Parathyroid adenoma (tissue), 2 donors: ENCODE data around the gene ISOC2.

Experiments used
- H2AFZ ChIP-seq: fragments of 300-600 bp; sonication (generic); one replicate; pipeline ENCODE4 v1.7.0; 2017; ENCODE audit warnings: antibody characterized with exemption, mild to moderate bottlenecking
- H3K27ac ChIP-seq: fragments of 300-600 bp; sonication (generic); one replicate; pipeline ENCODE4 v1.7.0; 2017
- H3K27me3 ChIP-seq: fragments of 300-600 bp; sonication (generic); one replicate; pipeline ENCODE4 v1.7.0; 2017; ENCODE audit warnings: low read length; ENCODE audit not compliant: control insufficient read depth, insufficient read depth
- H3K36me3 ChIP-seq: fragments of 300-600 bp; sonication (generic); one replicate; pipeline ENCODE4 v1.7.0; 2017; ENCODE audit warnings: low read length; ENCODE audit not compliant: control insufficient read depth, insufficient read depth
- H3K4me1 ChIP-seq: fragments of 300-600 bp; sonication (generic); one replicate; pipeline ENCODE4 v1.7.0; 2017; ENCODE audit warnings: control low read depth
- H3K4me2 ChIP-seq: fragments of 300-600 bp; sonication (generic); one replicate; pipeline ENCODE4 v1.7.0; 2017; ENCODE audit warnings: low read length
- H3K4me3 ChIP-seq: fragments of 300-600 bp; sonication (generic); one replicate; pipeline ENCODE4 v1.7.0; 2017; ENCODE audit warnings: low read depth, low read length
- H3K79me2 ChIP-seq: fragments of 300-600 bp; sonication (generic); one replicate; pipeline ENCODE4 v1.7.0; 2017; ENCODE audit warnings: control low read depth
- H3K9ac ChIP-seq: fragments of 300-600 bp; sonication (generic); one replicate; pipeline ENCODE4 v1.7.0; 2017; ENCODE audit warnings: mild to moderate bottlenecking
- H3K9me3 ChIP-seq: fragments of 300-600 bp; sonication (generic); one replicate; pipeline ENCODE4 v1.7.0; 2017; ENCODE audit warnings: low read length; ENCODE audit not compliant: control insufficient read depth
- CTCF ChIP-seq: fragments of 300-600 bp; sonication (generic); IDR thresholded peaks from one replicate; pipeline ENCODE4 v1.7.0; 2017; ENCODE audit warnings: antibody characterized with exemption, mild to moderate bottlenecking
- donor health status: primary hyperparathyroidism.

ISOC2 gene

GRCh38 chr19:55465460-55466240, 4.2 kb upstream of the ISOC2 start:
- no peak for TF ChIP-seq CTCF
- no peak overlapping the region for H3K4me3 ChIP-seq
- H3K79me2 ChIP-seq, result no peaks in the 10 kb centered on the region
- H3K4me2 ChIP-seq, result no peak overlapping the region
- no peaks in the 10 kb centered on the region for H3K9me3 ChIP-seq
- H3K36me3 ChIP-seq, result no peaks in the 10 kb centered on the region
- H3K4me1 ChIP-seq, result peaks cover 6% of the 10 kb centered on the region
- H3K27ac ChIP-seq, result no peak overlapping the region
- H3K9ac ChIP-seq, result no peak overlapping the region
- H2AFZ ChIP-seq, result no peak overlapping the region
- H3K27me3 ChIP-seq, result no peaks in the 10 kb centered on the region

- Histone ChIP-seq H3K9me3 (no peaks in the 10 kb centered on the region), H3K4me1 (peaks cover 10% of the 10 kb centered on the region), H3K4me2 (no peak within 1 kb of the TSS)
Observed at GRCh38 chr19:55464662-55465054, 3.2 kb upstream of the ISOC2 start, which contains the start of gene C19orf85. Gene C19orf85 (minus strand): TSS chr19:55464751. CDS start chr19:55464554, 197 bp downstream.

GRCh38 chr19:55464039-55464661, 2.7 kb upstream of the ISOC2 start:
- no peaks in the 10 kb centered on the region for H3K27me3 ChIP-seq
- no peaks in the 10 kb centered on the region for H3K79me2 ChIP-seq
- H3K4me2 ChIP-seq, result no peak overlapping the region
- no peak overlapping the region for H3K4me3 ChIP-seq
- H3K36me3 ChIP-seq, result no peaks in the 10 kb centered on the region
- no peaks in the 10 kb centered on the region for H3K9me3 ChIP-seq
- H3K4me1 ChIP-seq, result peaks cover 10% of the 10 kb centered on the region
- no peak overlapping the region for H2AFZ ChIP-seq
- no peak for TF ChIP-seq CTCF
- H3K9ac ChIP-seq, result no peak overlapping the region
- no peak overlapping the region for H3K27ac ChIP-seq

More at GRCh38 chr19:55464662-55465054, 3.2 kb upstream of the ISOC2 start, which contains the start of gene C19orf85:
- Histone ChIP-seq H3K79me2 (no peaks in the 10 kb centered on the region), H3K27ac (no peak within 1 kb of the TSS), H3K36me3 (no peaks in the 10 kb centered on the region), H2AFZ (no peak within 1 kb of the TSS), H3K4me3 (no peak within 1 kb of the TSS), H3K27me3 (no peaks in the 10 kb centered on the region), H3K9ac (no peak within 1 kb of the TSS)
- no peak for TF ChIP-seq CTCF

GRCh38 chr19:55463583-55464031, 2.2 kb upstream of the ISOC2 start:
- Histone ChIP-seq H3K4me2 (no peak overlapping the region), H3K27ac (no peak overlapping the region), H3K79me2 (no peaks in the 10 kb centered on the region), H3K36me3 (no peaks in the 10 kb centered on the region), H3K9me3 (no peaks in the 10 kb centered on the region), H3K4me3 (no peak overlapping the region), H3K4me1 (peaks cover 10% of the 10 kb centered on the region), H3K9ac (no peak overlapping the region), H2AFZ (no peak overlapping the region), H3K27me3 (no peaks in the 10 kb centered on the region)
- no peak for TF ChIP-seq CTCF
